Measurements from ENCODE around the gene SHD. TPM values are rescaled to one million over a fixed set of nuclear protein-coding genes. Genes with fewer than 3 reads are reported as not detected.
A peak's percentile ranks its signal among the peaks of the same experiment; 100 is the strongest.

Gene SHD
- total RNA-seq, 1 donor from 2014 or later = 0.79 TPM

DNA sequence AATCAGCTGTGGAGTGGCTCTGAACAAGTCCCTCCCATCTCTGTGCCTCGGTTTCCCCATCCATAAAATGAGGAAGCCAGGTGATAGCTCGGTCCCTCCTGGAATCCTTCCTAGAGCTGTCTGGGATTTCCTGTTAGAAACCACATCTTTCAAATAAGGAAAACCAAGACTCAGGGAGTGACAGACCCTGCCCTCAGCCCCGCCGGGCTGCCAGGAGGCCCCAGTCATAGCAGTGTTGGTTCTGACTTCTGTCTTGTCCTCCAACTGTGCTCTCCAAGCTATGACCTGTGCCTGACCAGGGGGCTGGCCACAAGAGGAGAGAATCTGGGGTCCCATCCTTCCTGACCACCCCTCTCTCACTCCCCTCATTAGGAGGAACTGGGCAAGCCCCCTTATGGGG is 1.1 kb upstream of the SHD start:
- H3K36me3 Mint-ChIP-seq (ENCODE audit: low read depth, unreplicated experiment) = no peaks in the 10 kb centered on the region
- no peak for DNase-seq (ENCODE audit: low read depth)
- Histone ChIP-seq H3K4me2 (ENCODE audit: low read length) (no peak overlapping the region), H4K20me1 (ENCODE audit: insufficient read depth, low read length) (no peaks in the 10 kb centered on the region), H3K36me3 (ENCODE audit: insufficient read depth, low read length) (no peaks in the 10 kb centered on the region), H3K9me3 (ENCODE audit: insufficient read depth, low read depth, low read length) (no peaks in the 10 kb centered on the region), H2AFZ (ENCODE audit: low read depth, low read length) (no peak overlapping the region), H3K27ac (ENCODE audit: low read depth, low read length) (no peak overlapping the region), H3K79me2 (ENCODE audit: insufficient read depth, low read length) (no peaks in the 10 kb centered on the region), H3K9ac (ENCODE audit: low read length) (no peak overlapping the region), H3K4me3 (ENCODE audit: insufficient read depth, low read depth, low read length) (no peak overlapping the region), H3K4me1 (ENCODE audit: insufficient read depth, low read length) (no peaks in the 10 kb centered on the region), H3K27me3 (ENCODE audit: insufficient read depth, low read length) (peaks cover 27% of the 10 kb centered on the region)
- H3K27me3 Mint-ChIP-seq (ENCODE audit: low read depth, unreplicated experiment) = peaks cover 32% of the 10 kb centered on the region
- no peak overlapping the region for H3K4me3 Mint-ChIP-seq (ENCODE audit: unreplicated experiment)
- TF ChIP-seq, protein P1, sequence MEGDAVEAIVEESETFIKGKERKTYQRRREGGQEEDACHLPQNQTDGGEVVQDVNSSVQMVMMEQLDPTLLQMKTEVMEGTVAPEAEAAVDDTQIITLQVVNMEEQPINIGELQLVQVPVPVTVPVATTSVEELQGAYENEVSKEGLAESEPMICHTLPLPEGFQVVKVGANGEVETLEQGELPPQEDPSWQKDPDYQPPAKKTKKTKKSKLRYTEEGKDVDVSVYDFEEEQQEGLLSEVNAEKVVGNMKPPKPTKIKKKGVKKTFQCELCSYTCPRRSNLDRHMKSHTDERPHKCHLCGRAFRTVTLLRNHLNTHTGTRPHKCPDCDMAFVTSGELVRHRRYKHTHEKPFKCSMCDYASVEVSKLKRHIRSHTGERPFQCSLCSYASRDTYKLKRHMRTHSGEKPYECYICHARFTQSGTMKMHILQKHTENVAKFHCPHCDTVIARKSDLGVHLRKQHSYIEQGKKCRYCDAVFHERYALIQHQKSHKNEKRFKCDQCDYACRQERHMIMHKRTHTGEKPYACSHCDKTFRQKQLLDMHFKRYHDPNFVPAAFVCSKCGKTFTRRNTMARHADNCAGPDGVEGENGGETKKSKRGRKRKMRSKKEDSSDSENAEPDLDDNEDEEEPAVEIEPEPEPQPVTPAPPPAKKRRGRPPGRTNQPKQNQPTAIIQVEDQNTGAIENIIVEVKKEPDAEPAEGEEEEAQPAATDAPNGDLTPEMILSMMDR (IDR thresholded peaks at IDR 0.05; ENCODE audit: insufficient read depth, low read depth, low read length) = no peak
- no peak for TF ChIP-seq EZH2 (IDR thresholded peaks at IDR 0.05; ENCODE audit: insufficient read depth, low read length)
- H3K9me3 Mint-ChIP-seq (ENCODE audit: unreplicated experiment) = peaks cover 1% of the 10 kb centered on the region
- no peak overlapping the region for H3K27ac Mint-ChIP-seq (ENCODE audit: unreplicated experiment)
- no peak for FAIRE-seq
- peaks cover 2% of the 10 kb centered on the region for H3K4me1 Mint-ChIP-seq (ENCODE audit: low read depth, unreplicated experiment)

DNA sequence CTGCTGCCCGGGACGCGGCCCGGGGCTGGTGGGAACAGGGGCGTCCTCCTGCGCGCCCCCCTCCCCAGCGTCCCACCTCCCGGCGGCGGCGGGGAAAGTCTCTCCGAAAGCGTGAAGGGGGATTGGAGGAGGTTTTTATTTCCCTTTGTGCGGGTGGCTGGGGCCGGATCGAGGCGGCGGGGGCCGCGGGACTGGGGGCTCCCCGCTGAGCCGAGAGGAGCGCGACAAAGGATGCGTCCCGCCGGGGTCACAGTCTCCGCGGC is 132 bp downstream of the SHD start:
- Histone ChIP-seq H4K20me1 (ENCODE audit: insufficient read depth, low read length) (no peaks in the 10 kb centered on the region), H3K4me1 (ENCODE audit: insufficient read depth, low read length) (no peaks in the 10 kb centered on the region), H3K9ac (ENCODE audit: low read length) (no peak overlapping the region), H3K36me3 (ENCODE audit: insufficient read depth, low read length) (no peaks in the 10 kb centered on the region), H3K27ac (ENCODE audit: low read depth, low read length) (no peak overlapping the region), H3K27me3 (ENCODE audit: insufficient read depth, low read length) (peaks cover 30% of the 10 kb centered on the region), H3K4me2 (ENCODE audit: low read length) (peak overlapping the region; percentile 15), H3K9me3 (ENCODE audit: insufficient read depth, low read depth, low read length) (no peaks in the 10 kb centered on the region), H3K79me2 (ENCODE audit: insufficient read depth, low read length) (no peaks in the 10 kb centered on the region), H2AFZ (ENCODE audit: low read depth, low read length) (no peak overlapping the region), H3K4me3 (ENCODE audit: insufficient read depth, low read depth, low read length) (no peak overlapping the region)
- H3K36me3 Mint-ChIP-seq (ENCODE audit: low read depth, unreplicated experiment) = no peaks in the 10 kb centered on the region
- DNase-seq (ENCODE audit: low read depth) (no peak), FAIRE-seq (no peak)
- peaks cover 1% of the 10 kb centered on the region for H3K9me3 Mint-ChIP-seq (ENCODE audit: unreplicated experiment)
- peaks cover 36% of the 10 kb centered on the region for H3K27me3 Mint-ChIP-seq (ENCODE audit: low read depth, unreplicated experiment)
- H3K4me3 Mint-ChIP-seq (ENCODE audit: unreplicated experiment) = no peak overlapping the region
- TF ChIP-seq, protein P1 (IDR thresholded peaks at IDR 0.05; ENCODE audit: insufficient read depth, low read depth, low read length) = no peak
- no peak for TF ChIP-seq EZH2 (IDR thresholded peaks at IDR 0.05; ENCODE audit: insufficient read depth, low read length)
- peaks cover 2% of the 10 kb centered on the region for H3K4me1 Mint-ChIP-seq (ENCODE audit: low read depth, unreplicated experiment)
- H3K27ac Mint-ChIP-seq (ENCODE audit: unreplicated experiment) = no peak overlapping the region

DNA sequence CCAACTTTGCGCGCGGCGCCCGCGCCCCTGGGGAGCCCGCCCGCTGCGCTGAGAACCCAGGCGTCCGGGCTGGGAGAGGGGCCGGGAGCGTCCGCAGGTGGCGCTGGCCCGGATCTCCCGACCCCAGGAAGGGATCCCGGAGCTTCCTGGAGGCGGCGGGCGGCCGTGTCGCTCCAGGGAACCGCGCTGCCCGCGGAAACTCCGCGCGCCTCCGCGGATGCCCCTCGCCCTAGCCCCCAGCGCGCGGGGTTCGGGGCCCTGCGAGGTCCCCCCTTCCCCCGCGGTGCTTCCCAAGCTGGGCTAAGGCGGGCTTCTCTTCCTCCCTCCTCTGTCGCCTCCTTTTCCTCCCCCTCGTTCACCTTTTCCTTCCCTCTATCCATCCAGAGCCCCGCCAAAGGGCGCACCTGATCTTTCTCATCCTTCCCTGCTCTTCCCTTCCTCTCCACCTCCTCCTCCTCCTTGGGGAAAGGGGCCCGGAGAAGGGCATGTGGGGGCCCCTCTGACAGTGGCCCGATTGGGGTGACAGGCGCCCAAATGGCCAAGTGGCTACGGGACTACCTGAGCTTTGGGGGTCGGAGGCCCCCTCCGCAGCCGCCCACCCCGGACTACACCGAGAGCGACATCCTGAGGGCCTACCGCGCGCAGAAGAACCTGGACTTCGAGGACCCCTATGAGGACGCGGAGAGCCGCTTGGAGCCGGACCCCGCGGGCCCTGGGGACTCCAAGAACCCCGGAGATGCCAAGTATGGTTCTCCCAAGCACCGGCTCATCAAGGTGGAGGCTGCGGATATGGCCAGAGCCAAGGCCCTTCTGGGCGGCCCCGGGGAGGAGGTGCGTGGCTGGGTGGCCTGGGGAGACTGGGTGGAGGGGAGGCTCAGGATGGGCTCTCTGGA is 710 bp downstream of the SHD start:
- Histone ChIP-seq H4K20me1 (ENCODE audit: insufficient read depth, low read length) (no peaks in the 10 kb centered on the region), H3K36me3 (ENCODE audit: insufficient read depth, low read length) (no peaks in the 10 kb centered on the region), H3K9ac (ENCODE audit: low read length) (no peak overlapping the region), H3K79me2 (ENCODE audit: insufficient read depth, low read length) (no peaks in the 10 kb centered on the region), H3K4me3 (ENCODE audit: insufficient read depth, low read depth, low read length) (no peak overlapping the region), H3K4me1 (ENCODE audit: insufficient read depth, low read length) (no peaks in the 10 kb centered on the region), H3K4me2 (ENCODE audit: low read length) (peak overlapping the region; percentile 15), H3K9me3 (ENCODE audit: insufficient read depth, low read depth, low read length) (no peaks in the 10 kb centered on the region), H3K27ac (ENCODE audit: low read depth, low read length) (no peak overlapping the region), H3K27me3 (ENCODE audit: insufficient read depth, low read length) (peaks cover 32% of the 10 kb centered on the region), H2AFZ (ENCODE audit: low read depth, low read length) (no peak overlapping the region)
- H3K27ac Mint-ChIP-seq (ENCODE audit: unreplicated experiment) = no peak overlapping the region
- peaks cover 41% of the 10 kb centered on the region for H3K27me3 Mint-ChIP-seq (ENCODE audit: low read depth, unreplicated experiment)
- FAIRE-seq = no peak
- H3K4me3 Mint-ChIP-seq (ENCODE audit: unreplicated experiment) = peak overlapping the region; percentile 68
- TF ChIP-seq EZH2 (IDR thresholded peaks at IDR 0.05; ENCODE audit: insufficient read depth, low read length) = peak; percentile 81
- TF ChIP-seq, protein P1 (IDR thresholded peaks at IDR 0.05; ENCODE audit: insufficient read depth, low read depth, low read length) = no peak
- peaks cover 2% of the 10 kb centered on the region for H3K4me1 Mint-ChIP-seq (ENCODE audit: low read depth, unreplicated experiment)
- no peaks in the 10 kb centered on the region for H3K36me3 Mint-ChIP-seq (ENCODE audit: low read depth, unreplicated experiment)
- DNase-seq (ENCODE audit: low read depth) = no peak
- H3K9me3 Mint-ChIP-seq (ENCODE audit: unreplicated experiment) = peaks cover 1% of the 10 kb centered on the region
